Measurements from ENCODE around the gene PPEF1.

The PPEF1 gene

DNA sequence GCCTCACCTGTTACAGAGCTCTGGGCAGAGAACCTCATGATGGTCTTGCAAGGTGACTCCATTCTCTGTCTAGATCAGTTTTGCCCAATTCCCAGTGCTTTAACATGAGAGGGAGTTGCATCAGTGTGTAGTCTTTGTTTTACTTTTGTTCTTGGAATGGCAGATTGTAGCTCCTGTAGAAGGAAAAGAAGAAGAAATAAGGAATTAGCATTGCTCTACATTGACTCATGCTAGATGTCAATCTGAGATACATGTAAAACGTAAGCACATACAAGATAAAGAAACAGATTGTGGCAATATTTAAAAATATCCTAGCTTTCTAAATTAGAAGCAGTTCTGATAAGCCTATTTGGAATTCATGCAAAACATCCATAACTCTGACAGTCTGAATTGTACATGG lies 16.0 kb upstream of the PPEF1 start:
- H3K27ac ChIP-seq: no peak overlapping the region
- TF ChIP-seq CTCF (conservative IDR thresholded peaks at IDR 0.05): no peak

DNA sequence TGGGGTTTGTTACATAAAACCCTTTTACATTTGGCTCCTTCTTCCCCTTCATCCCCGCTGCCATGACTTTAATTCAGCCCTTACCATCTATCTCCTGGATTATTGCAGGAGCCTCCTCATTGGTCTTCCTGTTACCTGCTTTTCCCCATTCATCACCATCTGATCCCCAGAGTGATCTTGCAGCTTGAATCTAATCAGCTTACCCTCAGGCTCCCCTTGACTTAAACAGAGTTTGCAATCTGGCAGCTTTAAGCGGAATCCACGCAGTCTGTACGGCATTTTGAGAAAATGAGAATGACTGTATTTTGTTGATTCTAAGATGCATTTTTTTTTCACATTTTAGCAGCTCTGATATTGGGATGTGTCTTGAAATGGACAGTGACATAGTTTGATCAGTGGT lies 14.9 kb upstream of the PPEF1 start:
- TF ChIP-seq CTCF (conservative IDR thresholded peaks at IDR 0.05): no peak
- H3K27ac ChIP-seq: no peak overlapping the region

DNA sequence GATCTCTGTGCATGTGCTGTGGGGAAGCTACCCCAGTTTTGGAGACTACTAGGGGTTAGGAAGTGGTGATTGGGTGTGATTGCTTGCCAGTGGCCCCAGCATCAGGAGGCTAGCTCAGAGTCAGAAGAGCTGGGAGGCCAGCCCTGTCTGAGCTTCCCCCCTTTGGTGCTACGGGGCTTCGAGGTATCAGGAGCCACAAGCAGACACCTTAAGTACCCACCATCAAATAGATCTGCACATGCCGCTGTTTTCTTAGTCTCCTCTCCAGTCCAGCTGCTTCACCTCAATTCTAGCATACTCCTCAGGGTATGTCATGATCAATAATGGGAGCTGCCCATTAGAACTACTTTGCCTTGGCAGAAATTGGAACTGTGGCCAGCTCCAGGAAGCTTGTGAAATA lies 10.8 kb upstream of the PPEF1 start:
- no peak for TF ChIP-seq CTCF (conservative IDR thresholded peaks at IDR 0.05)
- H3K27ac ChIP-seq: no peak overlapping the region

DNA sequence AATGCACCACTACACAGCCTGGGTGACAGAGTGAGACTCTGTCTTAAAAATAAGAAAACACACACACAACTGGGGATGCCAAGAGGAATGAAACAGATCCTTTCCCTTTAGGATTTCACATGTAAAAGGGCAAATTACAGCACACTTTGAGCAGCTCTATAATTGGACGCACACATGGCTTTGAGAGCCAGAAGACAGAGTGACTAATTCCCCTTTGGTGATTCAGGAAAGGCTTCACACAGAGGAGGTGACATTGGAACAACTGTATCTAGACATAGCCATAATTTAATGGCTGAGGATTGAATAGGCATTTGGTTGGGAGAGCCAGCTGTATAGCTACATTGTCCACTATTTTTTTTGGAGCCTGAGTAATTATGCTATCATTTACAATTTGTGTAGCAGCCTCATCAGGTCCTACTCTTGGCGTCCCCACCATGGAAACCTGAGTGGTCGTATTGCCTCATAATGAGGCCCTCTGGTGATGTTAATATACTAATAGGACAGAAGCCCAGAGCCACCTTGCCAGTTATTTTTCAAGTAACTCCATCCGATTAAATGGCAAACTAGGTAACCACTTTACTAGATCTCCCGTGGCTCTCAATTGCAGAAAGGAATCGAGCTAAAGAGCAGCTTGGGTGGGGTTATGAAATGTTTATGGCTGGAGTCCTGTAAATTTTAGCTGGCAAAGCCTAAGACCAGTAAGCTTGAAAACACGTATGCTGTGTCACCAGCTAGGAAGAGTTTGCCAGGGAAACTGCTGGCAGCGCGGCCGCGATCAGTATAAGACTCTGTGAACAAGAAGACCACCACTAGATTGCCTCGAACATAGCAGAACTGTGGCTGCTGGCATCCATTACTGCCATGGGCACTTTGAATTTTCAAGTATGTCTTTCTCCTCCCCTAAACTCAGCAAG lies 8.5 kb upstream of the PPEF1 start:
- TF ChIP-seq CTCF (conservative IDR thresholded peaks at IDR 0.05): no peak
- no peak overlapping the region for H3K27ac ChIP-seq

DNA sequence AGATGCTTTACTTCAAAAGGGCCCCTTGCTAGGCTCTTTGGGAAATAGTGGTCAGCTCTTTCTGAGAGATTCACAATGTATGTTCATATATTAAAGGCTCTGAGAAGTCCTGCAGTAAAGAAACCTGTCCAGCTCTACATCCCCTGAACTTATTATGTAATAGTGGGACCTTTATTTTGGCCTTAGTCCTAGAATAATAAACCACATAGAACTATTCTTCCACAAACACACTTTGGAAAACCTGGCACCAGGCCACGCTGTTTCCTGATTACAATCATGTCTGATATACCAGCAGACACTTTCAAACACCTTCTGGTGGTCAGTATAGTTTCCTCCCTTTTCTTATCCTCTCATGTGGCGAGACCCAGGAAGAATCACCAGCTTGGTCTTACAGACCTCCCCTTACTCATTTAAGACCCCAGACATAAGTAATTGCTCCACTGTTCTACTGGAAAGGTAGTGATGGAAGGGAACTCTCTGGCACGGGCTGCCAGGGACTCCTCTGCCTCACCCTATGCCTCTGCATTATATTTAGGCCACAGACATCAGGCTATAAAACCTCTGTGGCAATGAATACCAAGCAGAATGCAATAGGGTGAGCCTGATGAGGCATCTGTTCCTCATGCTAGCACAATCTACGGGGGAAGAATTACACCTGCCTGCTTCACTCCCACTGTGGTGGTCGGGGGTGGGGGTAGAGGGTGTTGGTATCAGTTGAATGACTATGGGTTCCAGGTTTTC lies 5.7 kb upstream of the PPEF1 start:
- H3K27ac ChIP-seq: peak overlapping the region; percentile 60
- TF ChIP-seq CTCF (conservative IDR thresholded peaks at IDR 0.05): no peak

DNA sequence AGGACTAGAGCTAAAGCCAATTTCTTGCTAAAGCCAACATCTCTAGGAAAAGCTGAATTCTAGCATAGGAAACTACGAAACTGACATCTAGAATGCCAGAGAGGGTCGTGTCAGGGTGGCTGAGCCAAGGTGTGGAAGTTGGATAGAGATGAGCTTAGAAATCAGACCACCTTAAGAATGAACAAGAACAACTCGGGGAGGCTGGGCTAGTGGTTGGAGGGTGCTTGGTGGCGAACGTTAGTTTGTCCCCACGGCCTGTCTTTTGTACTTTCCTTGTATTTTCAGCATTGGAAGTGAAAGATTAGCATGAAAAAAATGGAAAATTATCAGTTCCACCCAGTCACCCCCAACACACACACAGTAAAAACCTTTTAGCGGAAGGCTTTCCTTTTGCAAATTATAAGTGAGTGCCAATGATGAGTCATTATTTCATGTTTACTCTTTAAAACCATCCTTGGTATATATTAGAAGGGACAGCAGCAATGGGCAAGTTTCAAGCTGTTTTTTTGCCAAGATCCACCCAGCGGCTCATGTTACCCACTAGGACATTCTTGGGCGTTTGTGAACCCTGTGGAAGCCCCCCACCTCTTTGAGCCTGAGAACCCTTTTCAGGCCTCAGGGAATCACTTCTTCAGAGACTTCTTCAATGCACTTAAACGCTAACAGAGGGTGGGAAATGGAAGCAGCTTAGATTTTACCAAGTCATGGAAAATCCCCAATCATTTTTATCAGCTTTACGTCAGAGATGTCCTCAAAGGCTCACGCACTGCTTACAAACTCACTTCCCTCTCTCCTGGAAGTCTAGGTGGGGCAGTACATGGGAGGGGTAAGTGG lies 4.9 kb upstream of the PPEF1 start:
- peak overlapping the region; percentile 60 for H3K27ac ChIP-seq
- TF ChIP-seq CTCF (conservative IDR thresholded peaks at IDR 0.05): no peak

- no peak for TF ChIP-seq CTCF (conservative IDR thresholded peaks at IDR 0.05)
- no peak overlapping the region for H3K27ac ChIP-seq
Measured at GRCh38 chrX:18709833-18710232, 2.4 kb downstream of the PPEF1 start.
